ENCODE results near the gene DENND5A. TPM values are rescaled to one million over a fixed set of nuclear protein-coding genes. Genes with fewer than 3 reads are reported as not detected.
"Not testable (repeated sequence)": the region's sequence is repeated elsewhere in the genome, so short reads cannot be mapped to it uniquely, and the experiment has no call there.

DENND5A gene
- total RNA-seq, 2 experiments from 2014 or later, result 46.5 to 50.9 TPM

GRCh38 chr11:9132203-9132878, 132.8 kb downstream of the DENND5A start:
- no peaks in the 10 kb centered on the region for H3K4me1 Mint-ChIP-seq
- no peak overlapping the region for H3K27ac Mint-ChIP-seq
- no peaks in the 10 kb centered on the region for H3K9me3 Mint-ChIP-seq
- H3K27me3 Mint-ChIP-seq, result no peaks in the 10 kb centered on the region
- H3K36me3 Mint-ChIP-seq, result peaks cover 3% of the 10 kb centered on the region
- DNase-seq, result no peak
- H3K4me3 Mint-ChIP-seq, result no peak overlapping the region

GRCh38 chr11:9130297-9130696, 134.9 kb downstream of the DENND5A start:
- H3K4me1 Mint-ChIP-seq, result no peaks in the 10 kb centered on the region
- no peak overlapping the region for H3K4me3 Mint-ChIP-seq
- DNase-seq, result no peak
- no peak overlapping the region for H3K27ac Mint-ChIP-seq
- no peaks in the 10 kb centered on the region for H3K9me3 Mint-ChIP-seq
- H3K36me3 Mint-ChIP-seq, result no peaks in the 10 kb centered on the region
- H3K27me3 Mint-ChIP-seq, result no peaks in the 10 kb centered on the region

GRCh38 chr11:9126636-9127035, 138.5 kb downstream of the DENND5A start:
- Mint-ChIP-seq H3K27ac (no peak overlapping the region), H3K9me3 (no peaks in the 10 kb centered on the region), H3K36me3 (peaks cover 1% of the 10 kb centered on the region), H3K4me3 (no peak overlapping the region), H3K4me1 (no peaks in the 10 kb centered on the region), H3K27me3 (no peaks in the 10 kb centered on the region)
- no peak for DNase-seq

GRCh38 chr11:9125185-9125886, 139.8 kb downstream of the DENND5A start:
- Mint-ChIP-seq H3K4me1 (no peaks in the 10 kb centered on the region), H3K27ac (no peak overlapping the region), H3K36me3 (peaks cover 1% of the 10 kb centered on the region), H3K9me3 (no peaks in the 10 kb centered on the region), H3K4me3 (no peak overlapping the region), H3K27me3 (no peaks in the 10 kb centered on the region)
- DNase-seq, result no peak

GRCh38 chr11:9123595-9124304, 141.4 kb downstream of the DENND5A start:
- H3K27ac Mint-ChIP-seq, result no peak overlapping the region
- peaks cover 1% of the 10 kb centered on the region for H3K36me3 Mint-ChIP-seq
- H3K27me3 Mint-ChIP-seq, result no peaks in the 10 kb centered on the region
- H3K4me1 Mint-ChIP-seq, result no peaks in the 10 kb centered on the region
- no peaks in the 10 kb centered on the region for H3K9me3 Mint-ChIP-seq
- no peak overlapping the region for H3K4me3 Mint-ChIP-seq
- no peak for DNase-seq

- H3K4me3 Mint-ChIP-seq, result no peak overlapping the region
- DNase-seq, result no peak
- H3K9me3 Mint-ChIP-seq, result no peaks in the 10 kb centered on the region
Observed at GRCh38 chr11:9121469-9121796, 143.7 kb downstream of the DENND5A start.

GRCh38 chr11:9120664-9121468, 144.3 kb downstream of the DENND5A start:
- H3K4me3 Mint-ChIP-seq, result no peak overlapping the region
- H3K4me1 Mint-ChIP-seq, result no peaks in the 10 kb centered on the region
- peaks cover 1% of the 10 kb centered on the region for H3K36me3 Mint-ChIP-seq
- H3K27ac Mint-ChIP-seq, result no peak overlapping the region
- H3K27me3 Mint-ChIP-seq, result no peaks in the 10 kb centered on the region
- no peaks in the 10 kb centered on the region for H3K9me3 Mint-ChIP-seq
- DNase-seq, result no peak

More at GRCh38 chr11:9121469-9121796, 143.7 kb downstream of the DENND5A start:
- Mint-ChIP-seq H3K27ac (no peak overlapping the region), H3K36me3 (peaks cover 1% of the 10 kb centered on the region), H3K4me1 (no peaks in the 10 kb centered on the region), H3K27me3 (no peaks in the 10 kb centered on the region)

- Mint-ChIP-seq H3K27ac (no peak overlapping the region), H3K4me3 (no peak overlapping the region), H3K36me3 (peaks cover 1% of the 10 kb centered on the region), H3K9me3 (peaks cover 1% of the 10 kb centered on the region), H3K27me3 (no peaks in the 10 kb centered on the region), H3K4me1 (no peaks in the 10 kb centered on the region)
- DNase-seq, result no peak
Observed at GRCh38 chr11:9118277-9118676, 146.9 kb downstream of the DENND5A start.

GRCh38 chr11:9112075-9112474, 153.1 kb downstream of the DENND5A start:
- Mint-ChIP-seq H3K36me3 (peaks cover 10% of the 10 kb centered on the region), H3K4me3 (no peak overlapping the region), H3K27ac (no peak overlapping the region), H3K4me1 (no peaks in the 10 kb centered on the region), H3K27me3 (no peaks in the 10 kb centered on the region), H3K9me3 (peaks cover 17% of the 10 kb centered on the region)
- DNase-seq, result no peak

GRCh38 chr11:9109858-9110731, 155.1 kb downstream of the DENND5A start:
- Mint-ChIP-seq H3K27me3 (peaks cover 4% of the 10 kb centered on the region), H3K4me1 (no peaks in the 10 kb centered on the region), H3K4me3 (no peak overlapping the region), H3K9me3 (peaks cover 17% of the 10 kb centered on the region), H3K36me3 (peaks cover 10% of the 10 kb centered on the region), H3K27ac (no peak overlapping the region)
- DNase-seq, result no peak

GRCh38 chr11:9104580-9104979, 160.6 kb downstream of the DENND5A start:
- Mint-ChIP-seq H3K27ac (no peak overlapping the region), H3K4me3 (no peak overlapping the region), H3K9me3 (no peaks in the 10 kb centered on the region), H3K36me3 (no peaks in the 10 kb centered on the region), H3K27me3 (peaks cover 21% of the 10 kb centered on the region), H3K4me1 (no peaks in the 10 kb centered on the region)
- no peak for DNase-seq

GRCh38 chr11:9103542-9104276, 161.4 kb downstream of the DENND5A start:
- Mint-ChIP-seq H3K36me3 (no peaks in the 10 kb centered on the region), H3K27me3 (peaks cover 21% of the 10 kb centered on the region), H3K4me1 (no peaks in the 10 kb centered on the region), H3K4me3 (no peak overlapping the region), H3K9me3 (no peaks in the 10 kb centered on the region), H3K27ac (no peak overlapping the region)
- DNase-seq, result no peak

GRCh38 chr11:9099617-9100016, 165.5 kb downstream of the DENND5A start:
- peaks cover 24% of the 10 kb centered on the region for H3K27me3 Mint-ChIP-seq
- H3K9me3 Mint-ChIP-seq, result no peaks in the 10 kb centered on the region
- no peaks in the 10 kb centered on the region for H3K4me1 Mint-ChIP-seq
- no peak overlapping the region for H3K4me3 Mint-ChIP-seq
- no peak for DNase-seq
- H3K27ac Mint-ChIP-seq, result no peak overlapping the region
- H3K36me3 Mint-ChIP-seq, result no peaks in the 10 kb centered on the region

GRCh38 chr11:9098455-9098854, 166.7 kb downstream of the DENND5A start:
- peaks cover 32% of the 10 kb centered on the region for H3K27me3 Mint-ChIP-seq
- H3K27ac Mint-ChIP-seq, H3K36me3 Mint-ChIP-seq, H3K9me3 Mint-ChIP-seq, H3K4me1 Mint-ChIP-seq, DNase-seq, H3K4me3 Mint-ChIP-seq: not testable (repeated sequence)
